ENCODE results near the gene ANKRD9. TPM values are rescaled to one million over a fixed set of nuclear protein-coding genes. Genes with fewer than 3 reads are reported as not detected.

ANKRD9 gene
- total RNA-seq, 1 donor from 2014 or later: 26.5 TPM

DNA sequence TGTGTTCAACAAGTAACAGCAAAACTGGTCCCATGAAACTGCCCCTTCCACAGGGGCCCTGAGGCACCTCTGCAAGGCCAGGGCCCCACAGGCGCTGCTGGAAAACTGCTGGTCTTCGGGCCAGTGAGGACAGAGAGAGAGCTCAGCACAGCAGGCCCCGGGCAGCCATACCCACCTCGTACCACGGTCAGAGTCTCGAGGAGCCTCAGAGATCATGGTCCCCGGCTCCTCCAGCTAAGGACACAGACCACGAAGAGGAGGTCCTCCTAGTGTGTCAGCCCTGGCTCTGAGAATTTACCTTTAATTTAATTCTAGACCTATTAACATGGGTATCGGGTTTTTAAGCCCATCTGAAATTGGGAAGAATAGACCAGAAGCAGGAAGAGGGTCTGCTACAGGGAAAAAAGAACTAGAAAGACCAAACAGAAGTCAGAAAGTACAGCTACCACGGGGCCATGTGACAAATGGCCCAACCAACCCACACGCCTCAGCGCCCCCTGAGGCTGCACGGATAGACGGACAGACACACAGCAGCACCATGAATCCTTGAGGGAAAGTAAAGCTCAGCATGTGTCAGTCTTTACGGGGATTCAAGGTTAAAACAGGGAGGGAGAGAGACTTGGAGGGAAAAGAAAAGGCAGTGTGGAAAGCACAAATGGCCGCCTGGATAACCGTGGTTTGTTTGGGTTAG, 22.9 kb downstream of the ANKRD9 start:
- H3K9me3 Mint-ChIP-seq (ENCODE audit: low read depth): peaks cover 4% of the 10 kb centered on the region
- TF ChIP-seq, protein P1, sequence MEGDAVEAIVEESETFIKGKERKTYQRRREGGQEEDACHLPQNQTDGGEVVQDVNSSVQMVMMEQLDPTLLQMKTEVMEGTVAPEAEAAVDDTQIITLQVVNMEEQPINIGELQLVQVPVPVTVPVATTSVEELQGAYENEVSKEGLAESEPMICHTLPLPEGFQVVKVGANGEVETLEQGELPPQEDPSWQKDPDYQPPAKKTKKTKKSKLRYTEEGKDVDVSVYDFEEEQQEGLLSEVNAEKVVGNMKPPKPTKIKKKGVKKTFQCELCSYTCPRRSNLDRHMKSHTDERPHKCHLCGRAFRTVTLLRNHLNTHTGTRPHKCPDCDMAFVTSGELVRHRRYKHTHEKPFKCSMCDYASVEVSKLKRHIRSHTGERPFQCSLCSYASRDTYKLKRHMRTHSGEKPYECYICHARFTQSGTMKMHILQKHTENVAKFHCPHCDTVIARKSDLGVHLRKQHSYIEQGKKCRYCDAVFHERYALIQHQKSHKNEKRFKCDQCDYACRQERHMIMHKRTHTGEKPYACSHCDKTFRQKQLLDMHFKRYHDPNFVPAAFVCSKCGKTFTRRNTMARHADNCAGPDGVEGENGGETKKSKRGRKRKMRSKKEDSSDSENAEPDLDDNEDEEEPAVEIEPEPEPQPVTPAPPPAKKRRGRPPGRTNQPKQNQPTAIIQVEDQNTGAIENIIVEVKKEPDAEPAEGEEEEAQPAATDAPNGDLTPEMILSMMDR (IDR thresholded peaks at IDR 0.05; ENCODE audit: unreplicated experiment): no peak
- DNase-seq (ENCODE audit: low spot score, unreplicated experiment): no peak
- peak overlapping the region; percentile 9 for H3K27ac Mint-ChIP-seq
- H3K27me3 Mint-ChIP-seq: no peaks in the 10 kb centered on the region
- H3K4me3 Mint-ChIP-seq (ENCODE audit: low read depth): no peak overlapping the region
- peaks cover 6% of the 10 kb centered on the region for H3K36me3 Mint-ChIP-seq (ENCODE audit: insufficient read depth)
- H3K4me1 Mint-ChIP-seq (ENCODE audit: low read depth): no peaks in the 10 kb centered on the region

DNA sequence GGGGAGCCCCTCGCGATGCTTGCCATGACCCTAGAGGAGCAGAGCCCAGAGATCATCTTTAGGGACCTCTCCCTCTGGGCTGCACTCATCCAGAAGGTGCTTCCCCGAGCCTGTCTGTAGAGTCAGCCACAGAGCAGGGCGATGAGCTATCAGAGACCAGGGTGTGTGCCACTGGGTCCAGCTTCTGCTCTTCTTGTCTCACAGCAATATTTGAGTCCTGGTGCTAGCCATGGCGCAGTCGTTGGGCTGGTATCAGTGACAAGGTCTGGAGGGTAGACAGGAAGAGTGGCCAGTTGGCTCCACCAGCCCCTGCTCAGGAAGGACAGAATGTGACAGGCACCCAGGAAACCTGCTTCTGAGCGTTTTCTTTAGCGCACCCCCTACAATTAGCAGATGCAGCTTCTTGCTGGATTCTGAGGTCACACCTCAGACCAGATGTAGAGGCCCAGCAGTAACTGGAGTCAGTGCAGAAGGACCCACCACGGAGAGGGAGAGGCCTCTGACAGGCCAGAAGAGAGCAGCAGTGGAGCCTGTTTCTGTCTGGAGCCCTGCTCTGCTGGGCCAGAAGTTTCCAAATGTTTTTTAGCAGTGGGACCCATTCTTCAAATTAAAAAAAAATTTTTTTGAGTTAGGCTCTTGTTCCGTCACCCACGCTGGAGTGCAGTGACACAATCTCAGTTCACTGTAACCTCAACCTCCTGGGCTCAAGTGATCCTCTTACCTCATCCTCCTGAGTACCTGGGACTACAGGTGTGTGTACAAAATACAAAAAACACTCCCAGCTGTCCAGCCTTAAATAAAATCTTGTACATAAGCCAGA, 23.7 kb downstream of the ANKRD9 start:
- Mint-ChIP-seq H3K9me3 (ENCODE audit: low read depth) (peaks cover 4% of the 10 kb centered on the region), H3K36me3 (ENCODE audit: insufficient read depth) (peaks cover 6% of the 10 kb centered on the region), H3K4me3 (ENCODE audit: low read depth) (no peak overlapping the region), H3K4me1 (ENCODE audit: low read depth) (no peaks in the 10 kb centered on the region), H3K27ac (peak overlapping the region; percentile 67), H3K27me3 (no peaks in the 10 kb centered on the region)
- TF ChIP-seq, protein P1 (IDR thresholded peaks at IDR 0.05; ENCODE audit: unreplicated experiment): no peak
- DNase-seq (ENCODE audit: low spot score, unreplicated experiment): no peak

DNA sequence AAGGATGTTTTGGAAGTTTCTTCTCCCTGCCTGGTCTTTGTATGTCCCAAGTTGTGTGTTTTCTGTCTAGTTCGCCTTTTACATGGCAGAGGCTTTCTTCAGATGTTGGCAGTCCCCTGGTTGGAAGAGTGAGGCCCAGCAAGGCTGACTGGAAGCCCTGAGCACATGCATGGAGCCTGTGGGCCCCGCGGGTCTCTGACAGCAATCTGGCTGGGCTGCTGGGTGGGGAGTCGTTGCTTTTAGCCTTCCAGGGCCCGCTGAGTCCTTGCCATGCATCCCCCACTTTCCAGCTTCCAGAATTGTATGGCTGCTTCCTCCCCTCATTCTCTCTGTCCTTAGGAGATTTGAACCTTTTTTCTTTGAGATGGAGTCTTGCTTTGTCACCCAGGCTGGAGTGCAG, 25.3 kb downstream of the ANKRD9 start:
- peaks cover 4% of the 10 kb centered on the region for H3K9me3 Mint-ChIP-seq (ENCODE audit: low read depth)
- peaks cover 11% of the 10 kb centered on the region for H3K36me3 Mint-ChIP-seq (ENCODE audit: insufficient read depth)
- TF ChIP-seq, protein P1 (IDR thresholded peaks at IDR 0.05; ENCODE audit: unreplicated experiment): no peak
- H3K4me3 Mint-ChIP-seq (ENCODE audit: low read depth): no peak overlapping the region
- H3K27ac Mint-ChIP-seq: no peak overlapping the region
- no peaks in the 10 kb centered on the region for H3K27me3 Mint-ChIP-seq
- DNase-seq (ENCODE audit: low spot score, unreplicated experiment): no peak
- H3K4me1 Mint-ChIP-seq (ENCODE audit: low read depth): no peaks in the 10 kb centered on the region

DNA sequence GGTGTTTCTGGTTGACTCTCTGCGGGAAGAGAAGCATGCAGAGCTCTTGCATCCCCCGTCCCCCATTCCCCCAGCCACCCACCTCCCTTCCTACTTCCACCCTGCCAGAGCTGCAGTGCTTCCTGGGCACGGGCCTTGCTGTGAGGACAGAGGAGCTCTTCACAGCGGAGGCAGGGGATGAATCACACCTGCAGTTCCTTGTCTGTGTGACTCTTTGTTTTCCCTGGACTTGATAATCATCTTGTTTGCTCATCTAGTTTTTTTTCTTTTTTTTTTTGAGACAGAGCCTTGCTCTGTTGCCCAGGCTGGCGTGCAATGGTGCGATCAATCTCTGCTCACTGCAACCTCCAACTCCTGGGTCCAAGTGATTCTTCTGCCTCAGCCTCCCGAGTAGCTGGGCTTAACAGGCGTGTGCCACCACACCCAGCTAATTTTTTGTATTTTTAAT, 27.8 kb downstream of the ANKRD9 start:
- Mint-ChIP-seq H3K4me1 (ENCODE audit: low read depth) (no peaks in the 10 kb centered on the region), H3K27ac (no peak overlapping the region), H3K27me3 (no peaks in the 10 kb centered on the region), H3K4me3 (ENCODE audit: low read depth) (no peak overlapping the region), H3K9me3 (ENCODE audit: low read depth) (peaks cover 4% of the 10 kb centered on the region), H3K36me3 (ENCODE audit: insufficient read depth) (peaks cover 11% of the 10 kb centered on the region)
- TF ChIP-seq, protein P1 (IDR thresholded peaks at IDR 0.05; ENCODE audit: unreplicated experiment): no peak
- DNase-seq (ENCODE audit: low spot score, unreplicated experiment): no peak

DNA sequence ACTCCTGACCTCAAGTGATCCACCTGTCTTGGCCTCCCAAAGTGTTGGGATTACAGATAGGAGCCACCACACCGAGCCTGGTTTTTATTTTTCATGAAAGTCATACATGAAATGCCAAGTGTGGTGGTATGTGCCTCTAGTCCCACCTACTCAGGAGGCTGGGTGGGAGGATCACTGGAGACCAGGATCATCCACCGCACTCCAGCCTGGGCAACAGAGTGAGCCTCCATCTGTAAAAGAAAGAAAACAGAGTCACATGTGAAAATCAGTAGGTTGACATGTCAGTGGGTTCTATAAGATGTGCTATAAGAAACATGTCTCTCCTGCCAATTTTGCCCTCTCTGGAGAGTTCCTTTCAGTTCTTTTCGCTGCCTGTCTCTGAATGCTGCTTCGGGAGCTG, 28.2 kb downstream of the ANKRD9 start:
- Mint-ChIP-seq H3K27ac (no peak overlapping the region), H3K4me3 (ENCODE audit: low read depth) (no peak overlapping the region), H3K27me3 (no peaks in the 10 kb centered on the region), H3K9me3 (ENCODE audit: low read depth) (peaks cover 4% of the 10 kb centered on the region), H3K36me3 (ENCODE audit: insufficient read depth) (peaks cover 12% of the 10 kb centered on the region), H3K4me1 (ENCODE audit: low read depth) (no peaks in the 10 kb centered on the region)
- DNase-seq (ENCODE audit: low spot score, unreplicated experiment): no peak
- TF ChIP-seq, protein P1 (IDR thresholded peaks at IDR 0.05; ENCODE audit: unreplicated experiment): no peak

Measured in progenitor cell of endocrine pancreas (in vitro differentiated cells).